NCI-H2196 (cell line): ENCODE data around the gene PNMT.

Source experiments
- DNase-seq: peaks from one replicate; lab custom pipeline; 2025; ENCODE audit not compliant: unreplicated experiment; lab: John Stamatoyannopoulos, UW

Gene PNMT

GRCh38 chr17:39667945-39668924, at the start of gene PNMT:
TSS of gene PNMT (plus strand) at chr17:39668453. CDS start at chr17:39668476, 23 bp downstream.
- no peak for DNase-seq

GRCh38 chr17:39618956-39619785, 49.1 kb upstream of the PNMT start:
- DNase-seq, result no peak

GRCh38 chr17:39619786-39620101, 48.5 kb upstream of the PNMT start:
- no peak for DNase-seq

GRCh38 chr17:39621523-39622379, 46.5 kb upstream of the PNMT start:
- DNase-seq, result peak; percentile 74

- no peak for DNase-seq
Measured at GRCh38 chr17:39622380-39623006, 45.8 kb upstream of the PNMT start.

- DNase-seq, result peak; percentile 74
Measured at GRCh38 chr17:39623356-39623950, 44.8 kb upstream of the PNMT start.

- no peak for DNase-seq
Measured at GRCh38 chr17:39624313-39624712, 43.9 kb upstream of the PNMT start.

- DNase-seq, result no peak
Measured at GRCh38 chr17:39625198-39625785, 43.0 kb upstream of the PNMT start.

GRCh38 chr17:39626171-39627046, 41.8 kb upstream of the PNMT start, which contains the start of gene PPP1R1B:
TSS of gene PPP1R1B (plus strand) at chr17:39626952. CDS start at chr17:39627393, 441 bp downstream.
- DNase-seq, result no peak

GRCh38 chr17:39627047-39627711, 41.1 kb upstream of the PNMT start:
- DNase-seq, result no peak

- DNase-seq, result no peak
Measured at GRCh38 chr17:39627712-39628516, 40.3 kb upstream of the PNMT start.

GRCh38 chr17:39628655-39629493, 39.4 kb upstream of the PNMT start:
- DNase-seq, result peak; percentile 16

GRCh38 chr17:39629494-39629880, 38.8 kb upstream of the PNMT start:
- DNase-seq, result no peak

GRCh38 chr17:39629898-39630297, 38.4 kb upstream of the PNMT start:
- DNase-seq, result no peak

GRCh38 chr17:39631403-39631802, 36.9 kb upstream of the PNMT start:
- DNase-seq, result peak; percentile 40

- peak; percentile 55 for DNase-seq
Measured at GRCh38 chr17:39632153-39632941, 35.9 kb upstream of the PNMT start.
